A549 treated with AZD2906 at 1 μM for 4 hours (cell line): ENCODE measurements around the gene ANKRD20A1. TPM values are rescaled to one million over a fixed set of nuclear protein-coding genes. Genes with fewer than 3 reads are reported as not detected.

Experiments used
- total RNA-seq: library from RNA; stranded (reverse); fragments of 200-300 nt; extraction: Qiagen RNA extraction; gene quantifications from 5 replicates; pipeline ENCODE4 v1.2.3, GENCODE V29; 2022

Gene ANKRD20A1
- total RNA-seq = 0.82 to 2.4 TPM (median 1.2 TPM) in 5 replicates

DNA sequence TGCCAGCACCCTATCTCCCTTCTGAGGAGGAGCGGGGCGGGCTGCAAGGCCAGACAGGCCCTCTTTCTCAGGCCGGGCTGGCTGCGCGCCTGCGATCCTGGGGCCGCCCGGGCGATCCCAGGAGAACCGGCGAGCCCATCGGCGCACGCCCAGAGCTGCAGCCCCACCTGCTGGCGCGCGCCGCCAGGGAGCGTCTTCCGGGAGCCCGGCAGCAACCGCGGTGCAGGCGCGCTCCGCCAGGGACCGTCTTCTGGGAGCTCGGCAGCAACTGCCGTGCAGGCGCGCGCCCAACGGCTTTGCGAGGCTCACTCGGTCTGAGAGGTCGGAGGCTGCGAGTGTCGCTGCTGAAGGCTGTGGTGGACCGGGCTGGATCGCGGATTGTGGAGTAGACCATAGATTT lies at the start of gene ANKRD20A1:
Gene ANKRD20A1 (plus strand): TSS at position 61 of the 400 bp plus-strand sequence. CDS start 496 bp downstream, outside the sequence.

